ENCODE results near the gene PRKAG2. TPM values are rescaled to one million over a fixed set of nuclear protein-coding genes. Genes with fewer than 3 reads are reported as not detected.

Gene PRKAG2
- total RNA-seq, 1 donor from 2014 or later: 4.7 TPM

GRCh38 chr7:151806952-151807775 is 69.8 kb downstream of the PRKAG2 start:
- Histone ChIP-seq H3K27ac (ENCODE audit: low read depth, low read length) (no peak overlapping the region), H3K27me3 (ENCODE audit: control insufficient read depth in 3 of 3, insufficient read depth in 3 of 3, low read length in 3 of 3) (peaks cover 0 to 22% (median 11%) of the 10 kb centered on the region in 3 donors), H3K9me3 (ENCODE audit: control insufficient read depth in 3 of 3, low read length in 3 of 3) (peaks cover 0 to 3% (median 0%) of the 10 kb centered on the region in 3 donors), H3K4me1 (ENCODE audit: control insufficient read depth in 3 of 3, insufficient read depth in 3 of 3, low read length in 3 of 3) (no peaks in the 10 kb centered on the region), H3K9ac (ENCODE audit: low read depth in 1 of 3, low read length in 3 of 3) (no peak overlapping the region), H3K36me3 (ENCODE audit: control insufficient read depth in 3 of 3, insufficient read depth in 3 of 3, low read length in 3 of 3) (no peaks in the 10 kb centered on the region), H3K4me3 (ENCODE audit: low read length in 3 of 3) (no peak overlapping the region)

- no peak overlapping the region for H3K27ac ChIP-seq (ENCODE audit: low read depth, low read length)
- H3K4me1 ChIP-seq (ENCODE audit: control insufficient read depth in 3 of 3, insufficient read depth in 3 of 3, low read length in 3 of 3): no peaks in the 10 kb centered on the region
- no peaks in the 10 kb centered on the region for H3K36me3 ChIP-seq (ENCODE audit: control insufficient read depth in 3 of 3, insufficient read depth in 3 of 3, low read length in 3 of 3)
- H3K27me3 ChIP-seq (ENCODE audit: control insufficient read depth in 3 of 3, insufficient read depth in 3 of 3, low read length in 3 of 3): peaks cover 0 to 22% (median 11%) of the 10 kb centered on the region in 3 donors
- no peak overlapping the region for H3K4me3 ChIP-seq (ENCODE audit: low read length in 3 of 3)
- no peak overlapping the region for H3K9ac ChIP-seq (ENCODE audit: low read depth in 1 of 3, low read length in 3 of 3)
- H3K9me3 ChIP-seq (ENCODE audit: control insufficient read depth in 3 of 3, low read length in 3 of 3): peaks cover 0 to 3% (median 0%) of the 10 kb centered on the region in 3 donors
Observed at GRCh38 chr7:151806204-151806603, 70.7 kb downstream of the PRKAG2 start.

- H3K9ac ChIP-seq (ENCODE audit: low read depth in 1 of 3, low read length in 3 of 3): no peak overlapping the region
- no peak overlapping the region for H3K27ac ChIP-seq (ENCODE audit: low read depth, low read length)
- H3K4me1 ChIP-seq (ENCODE audit: control insufficient read depth in 3 of 3, insufficient read depth in 3 of 3, low read length in 3 of 3): no peaks in the 10 kb centered on the region
- H3K27me3 ChIP-seq (ENCODE audit: control insufficient read depth in 3 of 3, insufficient read depth in 3 of 3, low read length in 3 of 3): peaks cover 0 to 22% (median 11%) of the 10 kb centered on the region in 3 donors
- no peaks in the 10 kb centered on the region for H3K36me3 ChIP-seq (ENCODE audit: control insufficient read depth in 3 of 3, insufficient read depth in 3 of 3, low read length in 3 of 3)
- H3K4me3 ChIP-seq (ENCODE audit: low read length in 3 of 3): no peak overlapping the region
- H3K9me3 ChIP-seq (ENCODE audit: control insufficient read depth in 3 of 3, low read length in 3 of 3): peaks cover 0 to 3% (median 0%) of the 10 kb centered on the region in 3 donors
Observed at GRCh38 chr7:151805191-151805590, 71.7 kb downstream of the PRKAG2 start.

- no peaks in the 10 kb centered on the region for H3K4me1 ChIP-seq (ENCODE audit: control insufficient read depth in 3 of 3, insufficient read depth in 3 of 3, low read length in 3 of 3)
- peaks cover 0 to 22% (median 11%) of the 10 kb centered on the region in 3 donors for H3K27me3 ChIP-seq (ENCODE audit: control insufficient read depth in 3 of 3, insufficient read depth in 3 of 3, low read length in 3 of 3)
- no peak overlapping the region for H3K9ac ChIP-seq (ENCODE audit: low read depth in 1 of 3, low read length in 3 of 3)
- no peaks in the 10 kb centered on the region for H3K36me3 ChIP-seq (ENCODE audit: control insufficient read depth in 3 of 3, insufficient read depth in 3 of 3, low read length in 3 of 3)
- H3K4me3 ChIP-seq (ENCODE audit: low read length in 3 of 3): no peak overlapping the region
- no peak overlapping the region for H3K27ac ChIP-seq (ENCODE audit: low read depth, low read length)
- H3K9me3 ChIP-seq (ENCODE audit: control insufficient read depth in 3 of 3, low read length in 3 of 3): peaks cover 0 to 3% (median 0%) of the 10 kb centered on the region in 3 donors
Observed at GRCh38 chr7:151804756-151805155, 72.2 kb downstream of the PRKAG2 start.

GRCh38 chr7:151803841-151804240 is 73.1 kb downstream of the PRKAG2 start:
- Histone ChIP-seq H3K9ac (ENCODE audit: low read depth in 1 of 3, low read length in 3 of 3) (no peak overlapping the region), H3K36me3 (ENCODE audit: control insufficient read depth in 3 of 3, insufficient read depth in 3 of 3, low read length in 3 of 3) (no peaks in the 10 kb centered on the region), H3K4me1 (ENCODE audit: control insufficient read depth in 3 of 3, insufficient read depth in 3 of 3, low read length in 3 of 3) (no peaks in the 10 kb centered on the region), H3K4me3 (ENCODE audit: low read length in 3 of 3) (no peak overlapping the region), H3K9me3 (ENCODE audit: control insufficient read depth in 3 of 3, low read length in 3 of 3) (peaks cover 0 to 3% (median 0%) of the 10 kb centered on the region in 3 donors), H3K27ac (ENCODE audit: low read depth, low read length) (no peak overlapping the region), H3K27me3 (ENCODE audit: control insufficient read depth in 3 of 3, insufficient read depth in 3 of 3, low read length in 3 of 3) (peaks cover 0 to 18% (median 8%) of the 10 kb centered on the region in 3 donors)

GRCh38 chr7:151802469-151802846 is 74.5 kb downstream of the PRKAG2 start:
- Histone ChIP-seq H3K36me3 (ENCODE audit: control insufficient read depth in 3 of 3, insufficient read depth in 3 of 3, low read length in 3 of 3) (no peaks in the 10 kb centered on the region), H3K9ac (ENCODE audit: low read depth in 1 of 3, low read length in 3 of 3) (no peak overlapping the region), H3K9me3 (ENCODE audit: control insufficient read depth in 3 of 3, low read length in 3 of 3) (peaks cover 0 to 3% (median 0%) of the 10 kb centered on the region in 3 donors), H3K4me3 (ENCODE audit: low read length in 3 of 3) (no peak overlapping the region), H3K4me1 (ENCODE audit: control insufficient read depth in 3 of 3, insufficient read depth in 3 of 3, low read length in 3 of 3) (peaks cover 0 to 2% (median 0%) of the 10 kb centered on the region in 3 donors), H3K27me3 (ENCODE audit: control insufficient read depth in 3 of 3, insufficient read depth in 3 of 3, low read length in 3 of 3) (peaks cover 0 to 16% (median 2%) of the 10 kb centered on the region in 3 donors), H3K27ac (ENCODE audit: low read depth, low read length) (no peak overlapping the region)

- Histone ChIP-seq H3K36me3 (ENCODE audit: control insufficient read depth in 3 of 3, insufficient read depth in 3 of 3, low read length in 3 of 3) (no peaks in the 10 kb centered on the region), H3K4me1 (ENCODE audit: control insufficient read depth in 3 of 3, insufficient read depth in 3 of 3, low read length in 3 of 3) (peaks cover 0 to 5% (median 3%) of the 10 kb centered on the region in 3 donors), H3K4me3 (ENCODE audit: low read length in 3 of 3) (no peak overlapping the region), H3K27me3 (ENCODE audit: control insufficient read depth in 3 of 3, insufficient read depth in 3 of 3, low read length in 3 of 3) (peaks cover 0 to 13% (median 2%) of the 10 kb centered on the region in 3 donors), H3K9ac (ENCODE audit: low read depth in 1 of 3, low read length in 3 of 3) (no peak overlapping the region), H3K27ac (ENCODE audit: low read depth, low read length) (no peak overlapping the region), H3K9me3 (ENCODE audit: control insufficient read depth in 3 of 3, low read length in 3 of 3) (peaks cover 0 to 3% (median 0%) of the 10 kb centered on the region in 3 donors)
Observed at GRCh38 chr7:151801782-151802468, 75.0 kb downstream of the PRKAG2 start.

- Histone ChIP-seq H3K9ac (ENCODE audit: low read depth in 1 of 3, low read length in 3 of 3) (no peak overlapping the region), H3K27me3 (ENCODE audit: control insufficient read depth in 3 of 3, insufficient read depth in 3 of 3, low read length in 3 of 3) (peaks cover 0 to 9% (median under 1%) of the 10 kb centered on the region in 3 donors), H3K4me1 (ENCODE audit: control insufficient read depth in 3 of 3, insufficient read depth in 3 of 3, low read length in 3 of 3) (peaks cover 5 to 11% (median 9%) of the 10 kb centered on the region in 3 donors), H3K36me3 (ENCODE audit: control insufficient read depth in 3 of 3, insufficient read depth in 3 of 3, low read length in 3 of 3) (no peaks in the 10 kb centered on the region), H3K4me3 (ENCODE audit: low read length in 3 of 3) (no peak overlapping the region), H3K27ac (ENCODE audit: low read depth, low read length) (no peak overlapping the region), H3K9me3 (ENCODE audit: control insufficient read depth in 3 of 3, low read length in 3 of 3) (peaks cover 0 to 3% (median 0%) of the 10 kb centered on the region in 3 donors)
Observed at GRCh38 chr7:151801291-151801690, 75.6 kb downstream of the PRKAG2 start.

- no peak overlapping the region for H3K4me3 ChIP-seq (ENCODE audit: low read length in 3 of 3)
- H3K27me3 ChIP-seq (ENCODE audit: control insufficient read depth in 3 of 3, insufficient read depth in 3 of 3, low read length in 3 of 3): peaks cover 0 to 7% (median 0%) of the 10 kb centered on the region in 3 donors
- no peak overlapping the region for H3K9ac ChIP-seq (ENCODE audit: low read depth in 1 of 3, low read length in 3 of 3)
- peaks cover 0 to 3% (median 0%) of the 10 kb centered on the region in 3 donors for H3K9me3 ChIP-seq (ENCODE audit: control insufficient read depth in 3 of 3, low read length in 3 of 3)
- H3K4me1 ChIP-seq (ENCODE audit: control insufficient read depth in 3 of 3, insufficient read depth in 3 of 3, low read length in 3 of 3): peaks cover 9 to 14% (median 13%) of the 10 kb centered on the region in 3 donors
- no peak overlapping the region for H3K27ac ChIP-seq (ENCODE audit: low read depth, low read length)
- H3K36me3 ChIP-seq (ENCODE audit: control insufficient read depth in 3 of 3, insufficient read depth in 3 of 3, low read length in 3 of 3): no peaks in the 10 kb centered on the region
Observed at GRCh38 chr7:151800861-151801260, 76.1 kb downstream of the PRKAG2 start.

- Histone ChIP-seq H3K27me3 (ENCODE audit: control insufficient read depth in 3 of 3, insufficient read depth in 3 of 3, low read length in 3 of 3) (peaks cover 0 to 7% (median 0%) of the 10 kb centered on the region in 3 donors), H3K27ac (ENCODE audit: low read depth, low read length) (no peak overlapping the region), H3K9me3 (ENCODE audit: control insufficient read depth in 3 of 3, low read length in 3 of 3) (peaks cover 0 to 3% (median 0%) of the 10 kb centered on the region in 3 donors), H3K4me3 (ENCODE audit: low read length in 3 of 3) (no peak overlapping the region), H3K4me1 (ENCODE audit: control insufficient read depth in 3 of 3, insufficient read depth in 3 of 3, low read length in 3 of 3) (peaks cover 11 to 14% (median 13%) of the 10 kb centered on the region in 3 donors), H3K36me3 (ENCODE audit: control insufficient read depth in 3 of 3, insufficient read depth in 3 of 3, low read length in 3 of 3) (no peaks in the 10 kb centered on the region), H3K9ac (ENCODE audit: low read depth in 1 of 3, low read length in 3 of 3) (no peak overlapping the region)
Observed at GRCh38 chr7:151800391-151800790, 76.5 kb downstream of the PRKAG2 start.
